ENCODE results near the gene RICTOR. TPM values are rescaled to one million over a fixed set of nuclear protein-coding genes. Genes with fewer than 3 reads are reported as not detected.

The RICTOR gene
- total and polyA plus RNA-seq, 2 of the 4 experiments (the other 2 are of a cell fraction), result 4.1 to 35.7 TPM

DNA sequence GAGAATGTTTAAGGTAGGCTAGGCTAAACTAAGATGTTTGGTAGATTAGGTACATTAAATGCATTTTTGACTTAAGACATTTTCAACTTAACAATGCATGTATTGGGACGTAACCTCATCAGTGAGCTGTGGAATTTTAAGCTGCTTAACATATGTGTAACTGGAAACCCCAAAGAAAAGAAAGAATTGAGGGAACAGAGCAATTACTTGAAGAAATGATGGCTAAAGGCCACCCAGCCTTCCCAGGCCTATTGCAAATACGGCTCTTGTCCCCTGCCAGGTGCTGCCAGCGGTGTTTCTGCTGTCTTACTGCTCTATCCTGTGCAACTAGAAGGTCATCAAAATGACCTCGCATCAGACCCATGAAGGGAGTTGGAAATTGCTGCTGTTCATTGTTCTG lies 52.0 kb downstream of the RICTOR start:
- Histone ChIP-seq H2BK5ac (ENCODE audit: low read depth, low read length, poor library complexity, severe bottlenecking) (no peak overlapping the region), H3K79me1 (ENCODE audit: low read depth in 1 of 2, low read length in 2 of 2) (peaks cover 38 to 61% of the 10 kb centered on the region in 2 experiments), H4K20me1 (ENCODE audit: insufficient read depth, low read length) (peaks cover 19% of the 10 kb centered on the region; the same call in 1 of the 2 replicates), H2BK20ac (ENCODE audit: low read depth, low read length) (no peak overlapping the region), H3K4me1 (ENCODE audit: control insufficient read depth, insufficient read depth, low read length) (peaks cover 12% of the 10 kb centered on the region), H3K4me3 (ENCODE audit: insufficient read depth, low read depth, low read length) (no peak overlapping the region), H2AFZ (replicated peaks; ENCODE audit: low read length, poor library complexity) (no peak overlapping the region), H2AK5ac (ENCODE audit: low read depth, low read length) (no peak overlapping the region), H4K8ac (ENCODE audit: low read depth in 2 of 2, low read length in 2 of 2) (no peak overlapping the region), H4K5ac (ENCODE audit: low read depth, low read length) (no peak overlapping the region), H2AK9ac (replicated peaks; ENCODE audit: low read depth, low read length, poor library complexity) (no peak overlapping the region), H4K91ac (ENCODE audit: insufficient read depth, low read depth, low read length) (no peak overlapping the region), H2BK15ac (ENCODE audit: low read depth, low read length) (no peak overlapping the region), H3K56ac (ENCODE audit: extremely low read depth, insufficient read depth, low read length) (no peak overlapping the region), H3K27me3 (ENCODE audit: control insufficient read depth, insufficient read depth, low read length) (no peaks in the 10 kb centered on the region), H3K9me1 (ENCODE audit: insufficient read depth, low read length) (no peaks in the 10 kb centered on the region), H3K23ac (ENCODE audit: low read depth, low read length) (no peak overlapping the region), H3K36me3 (ENCODE audit: control insufficient read depth, insufficient read depth, low read length) (no peaks in the 10 kb centered on the region; the same call in 1 of the 2 replicates), H3K18ac (ENCODE audit: low read depth, low read length) (no peak overlapping the region), H3K9me3 (ENCODE audit: control insufficient read depth, insufficient read depth, low read length) (no peaks in the 10 kb centered on the region), H3K4ac (ENCODE audit: low read depth, low read length) (no peak overlapping the region), H3K4me2 (ENCODE audit: low read depth, low read length) (no peak overlapping the region), H3K27ac (ENCODE audit: insufficient read depth, low read length) (no peak overlapping the region), H2BK120ac (ENCODE audit: low read depth, low read length) (no peak overlapping the region), H3K9ac (ENCODE audit: low read depth, low read length) (no peak overlapping the region), H3K14ac (replicated peaks; ENCODE audit: low read depth, low read length) (no peak overlapping the region)
- WGBS, 2 experiments (ENCODE audit: extremely low coverage in 2 of 2, insufficient read length in 1 of 2), result 100% methylated on average over 3 of the region's 4 CpGs; no CpG with 5 or more reads in 1 of the 2 experiments
- no peak for TF ChIP-seq RAD21 (IDR thresholded peaks at IDR 0.05; ENCODE audit: low read length)
- TF ChIP-seq RFX5 (IDR thresholded peaks at IDR 0.05; ENCODE audit: low read depth, low read length), result no peak
- no peak for TF ChIP-seq CEBPB (IDR thresholded peaks at IDR 0.05; ENCODE audit: low read depth, low read length)
- TF ChIP-seq MXI1 (IDR thresholded peaks at IDR 0.05; ENCODE audit: borderline replicate concordance, low read depth, low read length), result no peak
- no peak for TF ChIP-seq SMC3 (IDR thresholded peaks at IDR 0.05; ENCODE audit: low read depth, low read length)
- TF ChIP-seq ELK1 (IDR thresholded peaks at IDR 0.05; ENCODE audit: borderline replicate concordance, low read depth, low read length), result no peak
- TF ChIP-seq POLR2A (IDR thresholded peaks at IDR 0.05; ENCODE audit: low read depth, low read length), result no peak
- no peak for TF ChIP-seq BHLHE40 (IDR thresholded peaks at IDR 0.05; ENCODE audit: low read depth, low read length)
- TF ChIP-seq CTCF (conservative IDR thresholded peaks at IDR 0.05; ENCODE audit: low read depth, low read length), result no peak
- no peak for TF ChIP-seq RCOR1 (IDR thresholded peaks at IDR 0.05; ENCODE audit: insufficient replicate concordance, low read length)
- TF ChIP-seq NFE2L2 (IDR thresholded peaks at IDR 0.05; ENCODE audit: low read depth, low read length), result no peak
- TF ChIP-seq CHD1 (IDR thresholded peaks at IDR 0.05; ENCODE audit: low read depth, low read length), result no peak
- BruUV-seq (replicated peaks), result no TSS peak
- no peak for ATAC-seq (ENCODE audit: low read depth)
- intact Hi-C loops (cut with micrococcal nuclease), result no loop called here
- POLR2A ChIA-PET (ENCODE audit: unreplicated experiment), result no interaction called here
- CTCF ChIA-PET, result no interaction called here
- in situ Hi-C loops (cut with MboI; ENCODE audit: low sequenced_read_pairs), result no loop called here
- no peak for DNase-seq
- dilution Hi-C loops (cut with HindIII; ENCODE audit: low sequenced_read_pairs, unreplicated experiment), result no loop called here
